Activated T-helper 1 cell treated with anti-CD3 and anti-CD28 coated beads, Interleukin-12 subunit alpha, Interleukin-12 subunit beta, Interleukin-2, Interleukin-4 antibody, amounts not matched to agents 30 ng/mL and 10 ng/mL and 1 ng/mL, durations not matched to agents 14 hours and 24 hours and 36 hours (primary cell): ENCODE data around the gene DACH1. TPM values are rescaled to one million over a fixed set of nuclear protein-coding genes. Genes with fewer than 3 reads are reported as not detected.

Experiments used
- DNase-seq: peaks from one replicate; pipeline ENCODE4 v3.0.0; 2021; ENCODE audit warnings: low spot score
- H3K27ac Mint-ChIP-seq: one replicate; pipeline ENCODE4 v1.8.0; 2021; ENCODE audit warnings: mild to moderate bottlenecking, mixed read lengths
- H3K27me3 Mint-ChIP-seq: one replicate; pipeline ENCODE4 v1.8.0; 2022; ENCODE audit warnings: mild to moderate bottlenecking, moderate library complexity, mixed read lengths; ENCODE audit not compliant: insufficient read depth
- H3K36me3 Mint-ChIP-seq: one replicate; pipeline ENCODE4 v1.8.0; 2021; ENCODE audit warnings: low read depth, mixed read lengths
- H3K4me1 Mint-ChIP-seq: one replicate; pipeline ENCODE4 v1.8.0; 2021; ENCODE audit warnings: low read depth, mixed read lengths
- H3K4me3 Mint-ChIP-seq: one replicate; pipeline ENCODE4 v1.8.0; 2021; ENCODE audit warnings: mild to moderate bottlenecking, moderate library complexity, mixed read lengths
- H3K9me3 Mint-ChIP-seq: one replicate; pipeline ENCODE4 v1.8.0; 2021; ENCODE audit warnings: mixed read lengths
- intact Hi-C: fragments of 100-400 bp; cut with micrococcal nuclease; formaldehyde crosslinking; loops from one replicate; pipeline ENCODE4 v1.15.1; 2024
- total RNA-seq: library from RNA; stranded (reverse); gene quantifications from 2 replicates; pipeline ENCODE4 v1.2.3, GENCODE V29; 2022

DACH1 gene
- total RNA-seq, 1 donor from 2014 or later = not detected

DNA sequence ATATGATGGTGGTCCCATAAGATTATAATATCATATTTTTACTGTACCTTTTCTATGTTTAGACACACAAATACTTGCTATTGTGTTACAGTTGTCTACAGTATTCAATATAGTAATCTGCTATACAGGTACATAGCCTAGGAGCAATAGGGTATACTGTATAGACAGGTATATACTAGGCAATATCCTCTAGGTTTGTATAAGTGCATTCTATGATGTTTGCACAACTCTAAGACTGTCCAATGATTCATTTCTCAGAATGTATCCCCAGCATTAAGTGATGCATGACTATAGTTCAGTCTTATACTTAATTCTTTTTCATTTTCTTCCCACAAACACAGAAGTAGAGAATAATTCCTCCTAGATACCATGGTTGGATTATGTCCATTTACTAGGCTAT lies 383.3 kb downstream of the DACH1 start:
- Mint-ChIP-seq H3K4me1 (no peaks in the 10 kb centered on the region), H3K27me3 (no peaks in the 10 kb centered on the region), H3K4me3 (no peak overlapping the region), H3K9me3 (no peaks in the 10 kb centered on the region), H3K36me3 (no peaks in the 10 kb centered on the region), H3K27ac (no peak overlapping the region)
- intact Hi-C loops = no loop called here
- DNase-seq = no peak

DNA sequence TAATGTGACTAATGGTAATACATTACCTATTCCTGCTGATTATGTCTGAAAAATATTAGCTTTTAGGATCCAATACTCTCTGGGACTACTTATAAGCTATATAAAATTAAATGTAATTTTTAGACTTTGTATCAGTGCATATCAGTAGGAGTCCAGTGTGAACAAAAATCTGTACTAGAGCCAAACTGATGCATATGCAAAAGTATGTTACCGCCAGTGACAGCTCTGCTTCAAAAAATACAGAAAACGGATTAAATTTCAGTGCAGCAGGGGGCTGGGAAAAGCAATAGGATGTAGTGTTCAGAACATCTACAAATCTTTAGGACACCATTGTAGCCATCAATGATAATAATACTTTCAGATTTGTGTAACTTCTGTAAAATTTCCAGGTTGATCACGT lies 385.5 kb downstream of the DACH1 start:
- no peaks in the 10 kb centered on the region for H3K36me3 Mint-ChIP-seq
- DNase-seq = no peak
- H3K4me1 Mint-ChIP-seq = no peaks in the 10 kb centered on the region
- no peak overlapping the region for H3K4me3 Mint-ChIP-seq
- no peaks in the 10 kb centered on the region for H3K9me3 Mint-ChIP-seq
- H3K27ac Mint-ChIP-seq = no peak overlapping the region
- intact Hi-C loops = no loop called here
- H3K27me3 Mint-ChIP-seq = no peaks in the 10 kb centered on the region

DNA sequence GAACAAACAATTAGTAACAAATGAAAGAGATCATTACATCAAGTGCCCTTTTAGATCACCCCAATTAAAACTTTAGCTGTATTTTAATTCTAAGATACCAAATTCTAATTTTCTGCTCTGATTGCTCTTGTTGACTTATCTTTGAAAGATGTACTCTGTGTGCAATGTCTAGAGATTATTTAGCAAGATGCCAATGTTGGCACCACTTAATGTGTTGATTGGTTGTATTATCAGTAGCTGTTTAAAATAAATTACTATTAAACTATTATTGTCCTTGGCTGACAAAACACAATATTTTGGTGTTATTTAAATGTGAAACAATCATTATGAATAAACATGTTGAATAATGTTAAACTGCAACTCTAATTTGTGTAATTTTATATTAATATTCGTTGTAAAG lies 386.0 kb downstream of the DACH1 start:
- no peak overlapping the region for H3K27ac Mint-ChIP-seq
- intact Hi-C loops = no loop called here
- H3K4me3 Mint-ChIP-seq = no peak overlapping the region
- no peak for DNase-seq
- H3K9me3 Mint-ChIP-seq = no peaks in the 10 kb centered on the region
- no peaks in the 10 kb centered on the region for H3K4me1 Mint-ChIP-seq
- no peaks in the 10 kb centered on the region for H3K36me3 Mint-ChIP-seq
- no peaks in the 10 kb centered on the region for H3K27me3 Mint-ChIP-seq

DNA sequence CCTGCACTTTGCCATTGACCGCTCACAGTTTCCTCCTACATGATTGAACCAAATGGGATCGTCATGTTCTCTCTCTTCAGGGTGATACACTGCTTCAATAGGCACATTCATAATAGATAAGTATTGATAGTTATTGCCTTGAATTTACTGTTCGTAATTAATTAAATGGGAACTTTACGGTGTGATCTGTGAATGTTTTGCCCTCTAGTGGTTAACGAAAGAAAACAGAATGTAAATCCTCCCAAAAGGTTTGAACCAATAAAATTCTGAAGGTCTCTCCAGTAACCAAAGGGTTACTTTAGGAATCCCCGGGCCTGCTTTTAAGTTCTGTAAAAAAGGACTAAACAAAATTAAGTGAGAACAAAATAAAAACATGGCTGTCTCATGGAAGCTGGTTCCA lies 389.3 kb downstream of the DACH1 start:
- DNase-seq = no peak
- H3K27ac Mint-ChIP-seq = no peak overlapping the region
- intact Hi-C loops = no loop called here
- no peak overlapping the region for H3K4me3 Mint-ChIP-seq
- H3K4me1 Mint-ChIP-seq = no peaks in the 10 kb centered on the region
- no peaks in the 10 kb centered on the region for H3K9me3 Mint-ChIP-seq
- no peaks in the 10 kb centered on the region for H3K27me3 Mint-ChIP-seq
- no peaks in the 10 kb centered on the region for H3K36me3 Mint-ChIP-seq

DNA sequence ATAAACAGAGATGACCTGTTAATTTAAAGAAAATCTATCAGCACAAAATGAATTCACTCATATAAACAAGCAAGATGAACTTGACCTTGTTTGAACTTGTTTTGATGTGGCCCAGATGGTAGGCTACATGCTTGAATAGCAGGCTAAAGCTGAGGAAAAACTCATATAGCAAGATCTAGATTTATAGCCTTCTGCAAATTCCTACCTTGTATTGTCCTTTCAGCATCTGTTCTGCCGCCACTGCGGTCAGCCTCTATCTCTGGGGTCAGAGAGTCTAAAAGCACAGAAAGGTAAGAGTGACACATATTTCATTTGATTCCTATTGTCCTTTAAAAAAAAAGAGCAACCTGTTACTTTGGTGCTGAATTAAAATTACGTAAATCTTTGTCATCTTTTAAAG lies 392.1 kb downstream of the DACH1 start:
- no peak overlapping the region for H3K27ac Mint-ChIP-seq
- no peaks in the 10 kb centered on the region for H3K9me3 Mint-ChIP-seq
- no peak overlapping the region for H3K4me3 Mint-ChIP-seq
- intact Hi-C loops = no loop called here
- no peaks in the 10 kb centered on the region for H3K36me3 Mint-ChIP-seq
- H3K27me3 Mint-ChIP-seq = no peaks in the 10 kb centered on the region
- DNase-seq = no peak
- H3K4me1 Mint-ChIP-seq = no peaks in the 10 kb centered on the region

DNA sequence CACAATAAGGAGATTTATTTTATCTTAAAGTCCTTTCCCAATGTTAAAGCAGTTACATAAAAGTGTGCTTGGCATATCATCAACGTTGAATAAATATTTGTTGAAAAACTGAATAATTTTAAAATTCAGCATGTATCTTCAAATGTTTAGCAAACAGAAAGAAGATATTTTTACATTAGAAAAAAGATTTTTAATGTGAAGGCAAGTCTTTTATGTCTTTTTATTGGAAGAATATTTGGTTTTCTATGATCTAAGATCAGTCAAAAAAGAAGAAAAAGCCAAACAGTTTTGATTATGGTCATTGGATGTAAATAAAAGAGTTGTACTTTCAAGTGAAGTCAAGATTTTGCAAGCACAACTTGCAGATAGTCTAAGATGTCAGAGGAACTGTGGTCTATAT lies 397.4 kb downstream of the DACH1 start:
- H3K4me3 Mint-ChIP-seq = no peak overlapping the region
- H3K9me3 Mint-ChIP-seq = no peaks in the 10 kb centered on the region
- intact Hi-C loops = no loop called here
- no peak for DNase-seq
- H3K36me3 Mint-ChIP-seq = no peaks in the 10 kb centered on the region
- no peaks in the 10 kb centered on the region for H3K4me1 Mint-ChIP-seq
- no peak overlapping the region for H3K27ac Mint-ChIP-seq
- H3K27me3 Mint-ChIP-seq = no peaks in the 10 kb centered on the region

DNA sequence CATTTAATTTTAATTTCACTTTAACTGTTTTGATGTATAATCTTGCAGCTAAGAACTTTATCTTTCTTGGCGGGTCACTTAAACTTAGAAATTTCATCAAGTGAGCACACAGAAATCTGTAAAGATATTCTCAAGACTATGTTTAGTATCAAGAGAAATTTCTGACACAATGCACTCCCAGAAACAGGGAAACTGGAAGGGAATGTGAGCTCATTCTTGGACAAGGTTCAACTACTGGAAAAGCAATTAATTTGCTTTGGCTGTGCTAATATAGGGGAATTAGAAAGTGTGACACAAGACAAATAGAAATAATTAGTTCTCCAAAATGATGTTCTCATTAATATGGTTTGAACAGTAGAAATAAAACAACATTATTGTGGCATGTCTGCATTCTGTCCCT lies 402.3 kb downstream of the DACH1 start:
- intact Hi-C loops = no loop called here
- no peaks in the 10 kb centered on the region for H3K4me1 Mint-ChIP-seq
- no peak for DNase-seq
- no peak overlapping the region for H3K4me3 Mint-ChIP-seq
- H3K27ac Mint-ChIP-seq = no peak overlapping the region
- H3K36me3 Mint-ChIP-seq = no peaks in the 10 kb centered on the region
- no peaks in the 10 kb centered on the region for H3K27me3 Mint-ChIP-seq
- no peaks in the 10 kb centered on the region for H3K9me3 Mint-ChIP-seq

DNA sequence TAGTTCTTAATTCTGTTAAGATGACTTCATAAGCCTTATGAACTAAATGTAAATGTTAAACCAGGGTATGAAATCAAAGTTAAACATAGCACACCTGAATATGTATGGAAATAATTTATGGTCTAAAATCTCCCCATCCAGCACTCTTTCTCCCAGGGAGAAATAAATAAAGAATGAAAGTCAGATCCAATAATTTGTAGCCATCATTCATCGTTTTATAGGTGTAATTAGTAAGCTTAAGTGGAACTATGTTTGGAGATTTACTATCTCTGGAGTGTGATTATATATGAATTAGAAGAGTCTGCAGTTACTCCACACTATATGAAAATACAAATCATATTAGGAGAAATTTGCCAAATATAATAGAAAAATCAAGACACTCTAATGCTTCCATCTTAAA lies 405.1 kb downstream of the DACH1 start:
- H3K27me3 Mint-ChIP-seq = no peaks in the 10 kb centered on the region
- no peak for DNase-seq
- no peaks in the 10 kb centered on the region for H3K4me1 Mint-ChIP-seq
- H3K36me3 Mint-ChIP-seq = no peaks in the 10 kb centered on the region
- intact Hi-C loops = no loop called here
- H3K4me3 Mint-ChIP-seq = no peak overlapping the region
- H3K9me3 Mint-ChIP-seq = no peaks in the 10 kb centered on the region
- no peak overlapping the region for H3K27ac Mint-ChIP-seq

GRCh38 chr13:71460211-71460610 lies 406.8 kb downstream of the DACH1 start:
- Mint-ChIP-seq H3K4me3 (no peak overlapping the region), H3K9me3 (no peaks in the 10 kb centered on the region), H3K36me3 (no peaks in the 10 kb centered on the region), H3K27me3 (no peaks in the 10 kb centered on the region), H3K4me1 (no peaks in the 10 kb centered on the region), H3K27ac (no peak overlapping the region)
- DNase-seq = no peak
- intact Hi-C loops = no loop called here

- Mint-ChIP-seq H3K27ac (no peak overlapping the region), H3K27me3 (no peaks in the 10 kb centered on the region), H3K36me3 (no peaks in the 10 kb centered on the region), H3K9me3 (no peaks in the 10 kb centered on the region), H3K4me3 (no peak overlapping the region), H3K4me1 (no peaks in the 10 kb centered on the region)
- intact Hi-C loops = no loop called here
- no peak for DNase-seq
These were observed 407.3 kb downstream of the DACH1 start for GRCh38 chr13:71459708-71460107.

- Mint-ChIP-seq H3K36me3 (no peaks in the 10 kb centered on the region), H3K27me3 (no peaks in the 10 kb centered on the region), H3K9me3 (no peaks in the 10 kb centered on the region), H3K4me1 (no peaks in the 10 kb centered on the region), H3K27ac (no peak overlapping the region), H3K4me3 (no peak overlapping the region)
- no peak for DNase-seq
- intact Hi-C loops = no loop called here
These were observed 409.4 kb downstream of the DACH1 start for GRCh38 chr13:71457645-71458044.

GRCh38 chr13:71456136-71456535 lies 410.9 kb downstream of the DACH1 start:
- intact Hi-C loops = no loop called here
- no peak overlapping the region for H3K4me3 Mint-ChIP-seq
- no peaks in the 10 kb centered on the region for H3K9me3 Mint-ChIP-seq
- H3K36me3 Mint-ChIP-seq = no peaks in the 10 kb centered on the region
- H3K27ac Mint-ChIP-seq = no peak overlapping the region
- H3K27me3 Mint-ChIP-seq = no peaks in the 10 kb centered on the region
- DNase-seq = no peak
- no peaks in the 10 kb centered on the region for H3K4me1 Mint-ChIP-seq

DNA sequence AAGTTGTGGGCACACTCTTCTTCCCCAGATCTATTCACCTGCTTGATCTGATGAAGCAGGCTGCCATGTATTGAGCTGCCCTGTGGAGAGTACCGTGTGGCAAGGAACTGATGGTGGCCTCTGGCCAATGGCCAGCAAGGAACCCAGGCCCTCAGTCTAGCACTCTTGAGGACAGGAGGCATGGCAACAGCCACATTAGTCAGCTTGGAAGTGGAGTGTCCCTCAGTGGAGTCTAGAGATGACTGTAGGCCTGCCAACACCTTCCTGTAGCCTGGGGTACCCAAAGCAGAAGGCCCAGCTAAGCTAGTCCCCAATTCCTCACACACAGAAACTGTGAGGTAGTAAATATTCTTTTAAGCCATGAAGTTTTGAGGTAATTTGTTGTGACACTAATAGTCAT lies 412.5 kb downstream of the DACH1 start:
- Mint-ChIP-seq H3K36me3 (no peaks in the 10 kb centered on the region), H3K4me3 (no peak overlapping the region), H3K9me3 (no peaks in the 10 kb centered on the region), H3K27ac (no peak overlapping the region), H3K27me3 (no peaks in the 10 kb centered on the region), H3K4me1 (no peaks in the 10 kb centered on the region)
- DNase-seq = no peak
- intact Hi-C loops = no loop called here

DNA sequence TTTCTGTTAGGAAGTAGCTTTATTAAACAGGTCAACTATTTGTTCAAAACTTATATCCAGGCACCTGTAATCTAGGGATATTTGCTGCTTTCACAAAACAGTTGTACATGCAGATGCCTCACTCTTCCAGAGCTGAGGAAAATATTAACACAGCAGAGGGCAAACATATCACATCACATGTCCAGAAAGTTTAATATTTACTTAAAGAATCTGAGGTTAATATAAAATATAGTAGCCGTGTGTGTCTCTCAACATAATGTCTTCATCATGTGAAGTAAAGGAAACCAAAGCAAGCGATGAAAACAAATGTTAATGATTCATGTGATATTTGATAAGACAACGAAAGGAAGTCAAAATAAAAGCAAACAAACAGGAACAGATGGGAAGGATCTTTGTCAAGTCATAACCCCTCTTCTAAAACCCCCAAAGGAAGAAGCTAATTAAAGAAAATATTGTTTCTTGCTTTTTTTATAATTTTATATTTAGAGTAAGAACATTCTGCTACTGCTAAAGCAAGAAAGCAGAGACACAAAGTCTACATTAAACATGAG lies 418.8 kb downstream of the DACH1 start:
- H3K27ac Mint-ChIP-seq = no peak overlapping the region
- no peaks in the 10 kb centered on the region for H3K4me1 Mint-ChIP-seq
- no peak for DNase-seq
- intact Hi-C loops = no loop called here
- no peaks in the 10 kb centered on the region for H3K36me3 Mint-ChIP-seq
- H3K27me3 Mint-ChIP-seq = no peaks in the 10 kb centered on the region
- no peaks in the 10 kb centered on the region for H3K9me3 Mint-ChIP-seq
- no peak overlapping the region for H3K4me3 Mint-ChIP-seq
